CD4-positive, alpha-beta T cell (primary cell): ENCODE data around the gene IGLON5. TPM values are rescaled to one million over a fixed set of nuclear protein-coding genes. Genes with fewer than 3 reads are reported as not detected.

Source experiments
- ATAC-seq: fragments of 200-7000 bp; cut with Tn5 transposase; one replicate; pipeline ENCODE4 v1.10.0; 2022; ENCODE audit warnings: mild to moderate bottlenecking; ENCODE audit not compliant: poor library complexity
- CTCF ChIA-PET: fragments of 350-600 bp; sonication (Branson Sonifier 250); formaldehyde crosslinking; loops from one replicate; lab custom pipeline; 2021; ENCODE audit warnings: antibody characterized with exemption, inconsistent platforms; lab: Charles Lee
- POLR2A ChIA-PET: fragments of 350-600 bp; sonication (Branson Sonifier 250); formaldehyde crosslinking; loops from one replicate; lab custom pipeline; 2021; ENCODE audit warnings: antibody characterized with exemption, inconsistent platforms; lab: Charles Lee
- DNase-seq, 14 experiments: peaks; one replicate each; pipeline ENCODE4 v3.0.0-alpha.2; 2013 to 2020; ENCODE audit warnings: mixed read lengths in 2 of 14
- H3K27ac ChIP-seq, 2 donors: one replicate each; pipeline versions ENCODE4 v1.5.1 to v1.7.0; 2013; ENCODE audit warnings: low read length in 2 of 2, low read depth in 1 of 2, mild to moderate bottlenecking in 1 of 2
- H3K27me3 ChIP-seq, 2 experiments: 1 replicate in 1 of 2; 2 replicates in 1 of 2; pipeline versions ENCODE4 v1.6.1 to v1.7.0; 2013; ENCODE audit warnings: low read length in 2 of 2, control low read depth in 1 of 2, mild to moderate bottlenecking in 1 of 2, moderate library complexity in 1 of 2; ENCODE audit not compliant: insufficient read depth in 2 of 2, control insufficient read depth in 1 of 2
- H3K36me3 ChIP-seq: one replicate; pipeline ENCODE4 v1.6.1; 2013; ENCODE audit warnings: low read length, control low read depth; ENCODE audit not compliant: insufficient read depth
- H3K4me1 ChIP-seq: one replicate; pipeline ENCODE4 v1.6.1; 2013; ENCODE audit warnings: low read length, control low read depth; ENCODE audit not compliant: insufficient read depth
- H3K4me3 ChIP-seq: one replicate; pipeline ENCODE4 v1.5.1; 2013; ENCODE audit warnings: mild to moderate bottlenecking, low read length, moderate library complexity
- H3K9me3 ChIP-seq, 2 experiments: 1 replicate in 1 of 2; 2 replicates in 1 of 2; pipeline versions ENCODE4 v1.6.1 to v1.7.0; 2013; ENCODE audit warnings: low read length in 2 of 2, mild to moderate bottlenecking in 2 of 2, control low read depth in 1 of 2, moderate library complexity in 1 of 2; ENCODE audit not compliant: control insufficient read depth in 1 of 2, insufficient read depth in 1 of 2
- H3K27ac Mint-ChIP-seq: one replicate; pipeline ENCODE4 v1.8.0; 2020; ENCODE audit warnings: mixed read lengths
- H3K27me3 Mint-ChIP-seq: one replicate; pipeline ENCODE4 v1.8.0; 2021; ENCODE audit warnings: mixed read lengths
- H3K36me3 Mint-ChIP-seq: one replicate; pipeline ENCODE4 v1.8.0; 2021; ENCODE audit warnings: low read depth, mixed read lengths
- H3K4me1 Mint-ChIP-seq: one replicate; pipeline ENCODE4 v1.8.0; 2021; ENCODE audit warnings: low read depth, mixed read lengths
- H3K4me3 Mint-ChIP-seq: one replicate; pipeline ENCODE4 v1.8.0; 2020; ENCODE audit warnings: mild to moderate bottlenecking, mixed read lengths
- H3K9me3 Mint-ChIP-seq: one replicate; pipeline ENCODE4 v1.8.0; 2020; ENCODE audit warnings: mixed read lengths
- CTCF ChIP-seq: fragments of 200-600 bp; IDR thresholded peaks from one replicate; pipeline ENCODE4 v1.8.0; 2022; ENCODE audit warnings: antibody characterized with exemption, mild to moderate bottlenecking
- intact Hi-C, 2 experiments: fragments of 100-400 bp; cut with DNase I in 1 of 2; cut with micrococcal nuclease in 1 of 2; formaldehyde crosslinking; loops; one replicate each; pipeline versions ENCODE4 v1.15.1 to v1.9.0; 2023 to 2025; cut with DNase I, micrococcal nuclease
- total RNA-seq, 174 experiments: library from RNA in 2 of 174; stranded (reverse) in 2 of 174; gene quantifications; one replicate each; pipeline ENCODE4 v1.2.3 and lab custom pipeline; 2021 to 2026

Gene IGLON5
- total RNA-seq, 2 experiments from 2014 or later: not detected

GRCh38 chr19:51294977-51295375 lies 16.5 kb upstream of the IGLON5 start:
- Mint-ChIP-seq H3K9me3 (no peaks in the 10 kb centered on the region), H3K4me1 (no peaks in the 10 kb centered on the region), H3K36me3 (no peaks in the 10 kb centered on the region), H3K4me3 (no peak overlapping the region), H3K27me3 (peaks cover 34% of the 10 kb centered on the region), H3K27ac (no peak overlapping the region)
- no peaks in the 10 kb centered on the region for H3K36me3 ChIP-seq
- POLR2A ChIA-PET: no interaction called here
- no peak for TF ChIP-seq CTCF
- no peak overlapping the region for H3K4me3 ChIP-seq
- intact Hi-C loops: no loop called here
- CTCF ChIA-PET: no interaction called here
- H3K27me3 ChIP-seq: peaks cover 2 to 21% of the 10 kb centered on the region in 2 experiments
- no peak for ATAC-seq
- DNase-seq: no peak
- no peaks in the 10 kb centered on the region for H3K9me3 ChIP-seq
- no peaks in the 10 kb centered on the region for H3K4me1 ChIP-seq
- H3K27ac ChIP-seq: no peak overlapping the region

GRCh38 chr19:51295382-51296126 lies 15.9 kb upstream of the IGLON5 start:
- Histone ChIP-seq H3K27me3 (peaks cover 2 to 21% of the 10 kb centered on the region in 2 experiments), H3K4me3 (no peak overlapping the region), H3K9me3 (no peaks in the 10 kb centered on the region), H3K4me1 (no peaks in the 10 kb centered on the region), H3K27ac (no peak overlapping the region), H3K36me3 (no peaks in the 10 kb centered on the region)
- no peak for DNase-seq
- no peaks in the 10 kb centered on the region for H3K4me1 Mint-ChIP-seq
- TF ChIP-seq CTCF: no peak
- POLR2A ChIA-PET: no interaction called here
- H3K4me3 Mint-ChIP-seq: no peak overlapping the region
- peaks cover 37% of the 10 kb centered on the region for H3K27me3 Mint-ChIP-seq
- intact Hi-C loops: no loop called here
- H3K36me3 Mint-ChIP-seq: no peaks in the 10 kb centered on the region
- no peak for ATAC-seq
- CTCF ChIA-PET: no interaction called here
- no peak overlapping the region for H3K27ac Mint-ChIP-seq
- no peaks in the 10 kb centered on the region for H3K9me3 Mint-ChIP-seq

GRCh38 chr19:51296336-51297093 lies 14.9 kb upstream of the IGLON5 start:
- peaks cover 1% of the 10 kb centered on the region for H3K9me3 Mint-ChIP-seq

More at GRCh38 chr19:51296336-51297093, 14.9 kb upstream of the IGLON5 start:
- Histone ChIP-seq H3K27ac (no peak overlapping the region), H3K4me3 (no peak overlapping the region), H3K4me1 (no peaks in the 10 kb centered on the region), H3K9me3 (no peaks in the 10 kb centered on the region), H3K36me3 (no peaks in the 10 kb centered on the region), H3K27me3 (peaks cover 2 to 21% of the 10 kb centered on the region in 2 experiments)
- no peak for DNase-seq
- peaks cover 39% of the 10 kb centered on the region for H3K27me3 Mint-ChIP-seq
- intact Hi-C loops: no loop called here
- ChIA-PET POLR2A (no interaction called here), CTCF (no interaction called here)
- TF ChIP-seq CTCF: no peak
- no peak overlapping the region for H3K4me3 Mint-ChIP-seq
- H3K27ac Mint-ChIP-seq: no peak overlapping the region
- H3K36me3 Mint-ChIP-seq: no peaks in the 10 kb centered on the region
- no peaks in the 10 kb centered on the region for H3K4me1 Mint-ChIP-seq
- no peak for ATAC-seq
